Caki2 (cell line): ENCODE results near the gene IFNA17. TPM values are rescaled to one million over a fixed set of nuclear protein-coding genes. Genes with fewer than 3 reads are reported as not detected.
"Not testable (repeated sequence)": the region's sequence is repeated elsewhere in the genome, so short reads cannot be mapped to it uniquely, and the experiment has no call there.

Experiments used
- DNase-seq: peaks from one replicate; pipeline ENCODE4 v3.0.0-alpha.2; 2015; ENCODE audit warnings: low read depth
- in situ Hi-C: cut with HindIII; loops from 2 replicates; pipeline ENCODE4 v1.10.0; 2016; ENCODE audit warnings: low sequenced_read_pairs, low pct_unique_long_range_greater_than_20kb, mixed read lengths
- total RNA-seq: library from RNA; depleted of rRNA; stranded (reverse); fragments of >200 nt; shearing (Covaris generic); gene quantifications from 2 replicates; pipeline ENCODE4 v1.2.3, GENCODE V29; 2014; ENCODE audit warnings: low replicate concordance; rRNA removed

IFNA17 gene
- total RNA-seq, 1 experiment from 2014 or later: not detected

- in situ Hi-C loops: not testable (repeated sequence)
- peak; percentile 4 for DNase-seq
Measured at GRCh38 chr9:21213411-21214326, 14.4 kb downstream of the IFNA17 start.

GRCh38 chr9:21212160-21212559 lies 15.9 kb downstream of the IFNA17 start:
- DNase-seq, in situ Hi-C loops: not testable (repeated sequence)

GRCh38 chr9:21210782-21211181 lies 17.2 kb downstream of the IFNA17 start:
- in situ Hi-C loops, DNase-seq: not testable (repeated sequence)

GRCh38 chr9:21210311-21210710 lies 17.7 kb downstream of the IFNA17 start:
- no peak for DNase-seq
- in situ Hi-C loops: no loop called here

- in situ Hi-C loops, DNase-seq: not testable (repeated sequence)
Measured at GRCh38 chr9:21207043-21207442, 21.0 kb downstream of the IFNA17 start, which contains the start of gene IFNA10. Gene IFNA10, minus strand, starts transcription at chr9:21207143. Its CDS starts 46 bp downstream, at chr9:21207097.

- DNase-seq: no peak
- in situ Hi-C loops: no loop called here
Measured at GRCh38 chr9:21205204-21205603, 22.8 kb downstream of the IFNA17 start.

GRCh38 chr9:21202105-21202504 lies 25.9 kb downstream of the IFNA17 start, which contains the start of gene IFNA7:
Gene IFNA7, minus strand, starts transcription at chr9:21202205. Its CDS starts 40 bp downstream, at chr9:21202165.
- in situ Hi-C loops, DNase-seq: not testable (repeated sequence)

GRCh38 chr9:21194867-21195776 lies 32.9 kb downstream of the IFNA17 start:
- DNase-seq: peak; percentile 17
- in situ Hi-C loops: not testable (repeated sequence)

- in situ Hi-C loops, DNase-seq: not testable (repeated sequence)
Measured at GRCh38 chr9:21187487-21187886, 40.5 kb downstream of the IFNA17 start, which contains the start of gene IFNA4. Gene IFNA4, minus strand, starts transcription at chr9:21187587. Its CDS starts 56 bp downstream, at chr9:21187531.

- in situ Hi-C loops: not testable (repeated sequence)
- DNase-seq: peak; percentile 3
Measured at GRCh38 chr9:21182810-21183736, 44.9 kb downstream of the IFNA17 start.

Other genes starting within 250 kb of the IFNA17 start
- gene HACD4, start 196.6 kb downstream of the IFNA17 start, total RNA-seq: 2.2 and 8.1 TPM in 2 replicates
- not detected in 2 replicates for gene IFNB1, start 150.3 kb downstream of the IFNA17 start, total RNA-seq
- gene IFNW1, start 86.4 kb downstream of the IFNA17 start, total RNA-seq: not detected in 2 replicates
- gene IFNA21, start 61.6 kb downstream of the IFNA17 start, total RNA-seq: not detected in 2 replicates
- not detected in 2 replicates for gene IFNA4, start 40.6 kb downstream of the IFNA17 start, total RNA-seq
- not detected in 2 replicates for gene IFNA7, start 26.0 kb downstream of the IFNA17 start, total RNA-seq
- not detected in 2 replicates for gene IFNA10, start 21.1 kb downstream of the IFNA17 start, total RNA-seq
- gene IFNA16, start 10.9 kb downstream of the IFNA17 start, total RNA-seq: not detected in 2 replicates
- gene IFNA14, start 11.8 kb upstream of the IFNA17 start, total RNA-seq: not detected in 2 replicates
- gene IFNA5, start 77.1 kb upstream of the IFNA17 start, total RNA-seq: not detected in 2 replicates
- 2.5 and 4.3 TPM in 2 replicates for gene KLHL9, start 107.2 kb upstream of the IFNA17 start, total RNA-seq
- gene IFNA6, start 122.7 kb upstream of the IFNA17 start, total RNA-seq: not detected in 2 replicates
- gene IFNA13, start 139.8 kb upstream of the IFNA17 start, total RNA-seq: not detected in 2 replicates
- gene IFNA2, start 157.2 kb upstream of the IFNA17 start, total RNA-seq: not detected in 2 replicates
- gene IFNA8, start 180.9 kb upstream of the IFNA17 start, total RNA-seq: not detected in 2 replicates
- not detected in 2 replicates for gene IFNA1, start 212.2 kb upstream of the IFNA17 start, total RNA-seq